ENCODE data around the gene ZFP2. TPM values are rescaled to one million over a fixed set of nuclear protein-coding genes. Genes with fewer than 3 reads are reported as not detected.

ZFP2 gene
- total RNA-seq, 2 donors from 2014 or later, result 4.5 to 5.5 TPM

GRCh38 chr5:178941361-178941760 lies 45.6 kb downstream of the ZFP2 start:
- Histone ChIP-seq H3K27ac (peak overlapping the region in 1 of 2 donors; percentile 68), H3K27me3 (replicated peaks; ENCODE audit: insufficient read depth) (no peaks in the 10 kb centered on the region), H3K9me3 (peaks cover 4% of the 10 kb centered on the region), H3K4me3 (peak overlapping the region; percentile 49 to 64), H3K4me1 (replicated peaks) (no peaks in the 10 kb centered on the region), H3K36me3 (no peaks in the 10 kb centered on the region)
- no peak for TF ChIP-seq CTCF (IDR thresholded peaks at IDR 0.05)
- TF ChIP-seq POLR2A (IDR thresholded peaks at IDR 0.05), result no peak
- TF ChIP-seq POLR2AphosphoS5 (IDR thresholded peaks at IDR 0.05), result no peak
- WGBS, result 0% methylated on average over 9 of the region's 23 CpGs
- intact Hi-C loops (cut with DNase I), result no loop called here
- DNase-seq (ENCODE audit: low spot score), result peak; percentile 17

GRCh38 chr5:178965465-178966055 lies 69.8 kb downstream of the ZFP2 start:
- Histone ChIP-seq H3K4me1 (replicated peaks) (no peaks in the 10 kb centered on the region), H3K4me3 (no peak overlapping the region), H3K9me3 (no peaks in the 10 kb centered on the region), H3K27me3 (replicated peaks; ENCODE audit: insufficient read depth) (no peaks in the 10 kb centered on the region), H3K27ac (no peak overlapping the region), H3K36me3 (no peaks in the 10 kb centered on the region)
- no peak for TF ChIP-seq POLR2A (IDR thresholded peaks at IDR 0.05)
- TF ChIP-seq POLR2AphosphoS5 (IDR thresholded peaks at IDR 0.05), result no peak
- no peak for TF ChIP-seq CTCF (IDR thresholded peaks at IDR 0.05)
- 98% methylated on average over 5 of the region's 5 CpGs for WGBS
- intact Hi-C loops (cut with DNase I), result no loop called here
- no peak for DNase-seq (ENCODE audit: low spot score)

- no peak for DNase-seq (ENCODE audit: low spot score)
- H3K36me3 ChIP-seq, result no peaks in the 10 kb centered on the region
- no peaks in the 10 kb centered on the region for H3K27me3 ChIP-seq (replicated peaks; ENCODE audit: insufficient read depth)
- no peak overlapping the region for H3K4me3 ChIP-seq
- H3K9me3 ChIP-seq, result no peaks in the 10 kb centered on the region
- WGBS, result 97% methylated on average over 15 of the region's 15 CpGs
- intact Hi-C loops (cut with DNase I), result no loop called here
- H3K27ac ChIP-seq, result no peak overlapping the region
- no peaks in the 10 kb centered on the region for H3K4me1 ChIP-seq (replicated peaks)
- TF ChIP-seq CTCF (IDR thresholded peaks at IDR 0.05), result no peak
- no peak for TF ChIP-seq POLR2AphosphoS5 (IDR thresholded peaks at IDR 0.05)
- TF ChIP-seq POLR2A (IDR thresholded peaks at IDR 0.05), result no peak
Measured at GRCh38 chr5:178981381-178981780, 85.7 kb downstream of the ZFP2 start.

Other genes starting within 250 kb of the ZFP2 start
- 1 to 10 TPM; 9.4 to 9.7 TPM for gene ZNF354A, start 165.3 kb upstream of the ZFP2 start, total RNA-seq
- gene ZNF354B, start 36.0 kb upstream of the ZFP2 start, total RNA-seq, result 10 to 100 TPM; 12.7 to 22.7 TPM
- gene ZNF454, start 45.3 kb downstream of the ZFP2 start, total RNA-seq, result 1 to 10 TPM; 4.7 to 5.9 TPM
- gene GRM6, start 99.4 kb downstream of the ZFP2 start, total RNA-seq, result under 1 TPM in 1 of 2 donors, not detected in 1; 0.23 TPM
- gene ZNF879, start 127.9 kb downstream of the ZFP2 start, total RNA-seq, result 10 to 100 TPM in 1 of 2 donors, 1 to 10 TPM in 1; 6.6 to 18.1 TPM
- gene ZNF354C, start 164.5 kb downstream of the ZFP2 start, total RNA-seq, result 1 to 10 TPM; 5.7 to 6.5 TPM

Data from prostate gland (tissue), 2 donors.